PFSK-1 (cell line): ENCODE measurements around the gene KHDC4.

Experiments
- FOXP2 ChIP-seq: optimal IDR thresholded peaks from 2 replicates; pipeline ENCODE3; 2011; ENCODE audit warnings: borderline replicate concordance, control low read depth, inconsistent platforms; ENCODE audit not compliant: insufficient read depth; ENCODE audit errors: extremely low read length, extremely low read depth
- POLR2AphosphoS5 ChIP-seq: IDR thresholded peaks from 2 replicates; pipeline ENCODE4 v1.6.1; 2012; ENCODE audit warnings: low read depth, mild to moderate bottlenecking, control low read depth, low read length, moderate library complexity
- SIN3A ChIP-seq: IDR thresholded peaks from 2 replicates; pipeline ENCODE4 v1.6.1; 2012; ENCODE audit warnings: mild to moderate bottlenecking, low read length, moderate library complexity, borderline replicate concordance; ENCODE audit not compliant: insufficient read depth
- TAF1 ChIP-seq: IDR thresholded peaks from 2 replicates; pipeline ENCODE4 v1.6.1; 2012; ENCODE audit warnings: low read length, control low read depth, borderline replicate concordance; ENCODE audit not compliant: insufficient read depth

DNA sequence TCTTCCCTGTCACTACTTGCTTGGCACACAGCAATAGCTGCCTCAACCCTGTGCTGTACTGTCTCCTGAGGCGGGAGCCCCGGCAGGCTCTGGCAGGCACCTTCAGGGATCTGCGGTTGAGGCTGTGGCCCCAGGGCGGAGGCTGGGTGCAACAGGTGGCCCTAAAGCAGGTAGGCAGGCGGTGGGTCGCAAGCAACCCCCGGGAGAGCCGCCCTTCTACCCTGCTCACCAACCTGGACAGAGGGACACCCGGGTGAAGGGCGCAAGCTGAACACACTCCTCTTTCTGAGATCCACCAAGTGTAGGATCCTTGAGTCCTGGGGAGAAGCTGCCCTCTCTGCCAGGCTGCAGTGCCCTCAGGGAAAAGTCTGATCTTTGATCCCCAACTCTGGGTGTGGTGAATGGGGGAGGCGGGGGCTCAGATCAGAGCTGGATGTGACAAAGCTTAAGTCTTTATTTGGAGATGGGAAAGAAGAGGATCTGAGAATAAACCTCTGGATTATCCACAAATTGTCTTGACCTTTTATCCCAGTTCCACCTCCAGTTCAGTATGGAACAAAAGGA, 8.4 kb upstream of the KHDC4 start:
- no peak for TF ChIP-seq SIN3A
- TF ChIP-seq POLR2AphosphoS5: no peak
- TF ChIP-seq TAF1: no peak
- no peak for TF ChIP-seq FOXP2
